Activated CD4-positive, alpha-beta T cell treated with anti-CD3 and anti-CD28 coated beads for 4 hours (primary cell): ENCODE results near the gene GAR1.
"Not testable (repeated sequence)": the region's sequence is repeated elsewhere in the genome, so short reads cannot be mapped to it uniquely, and the experiment has no call there.

Experiments
- DNase-seq, 2 donors: peaks; one replicate each; pipeline ENCODE4 v3.0.0-alpha.2; 2020

GAR1 gene

DNA sequence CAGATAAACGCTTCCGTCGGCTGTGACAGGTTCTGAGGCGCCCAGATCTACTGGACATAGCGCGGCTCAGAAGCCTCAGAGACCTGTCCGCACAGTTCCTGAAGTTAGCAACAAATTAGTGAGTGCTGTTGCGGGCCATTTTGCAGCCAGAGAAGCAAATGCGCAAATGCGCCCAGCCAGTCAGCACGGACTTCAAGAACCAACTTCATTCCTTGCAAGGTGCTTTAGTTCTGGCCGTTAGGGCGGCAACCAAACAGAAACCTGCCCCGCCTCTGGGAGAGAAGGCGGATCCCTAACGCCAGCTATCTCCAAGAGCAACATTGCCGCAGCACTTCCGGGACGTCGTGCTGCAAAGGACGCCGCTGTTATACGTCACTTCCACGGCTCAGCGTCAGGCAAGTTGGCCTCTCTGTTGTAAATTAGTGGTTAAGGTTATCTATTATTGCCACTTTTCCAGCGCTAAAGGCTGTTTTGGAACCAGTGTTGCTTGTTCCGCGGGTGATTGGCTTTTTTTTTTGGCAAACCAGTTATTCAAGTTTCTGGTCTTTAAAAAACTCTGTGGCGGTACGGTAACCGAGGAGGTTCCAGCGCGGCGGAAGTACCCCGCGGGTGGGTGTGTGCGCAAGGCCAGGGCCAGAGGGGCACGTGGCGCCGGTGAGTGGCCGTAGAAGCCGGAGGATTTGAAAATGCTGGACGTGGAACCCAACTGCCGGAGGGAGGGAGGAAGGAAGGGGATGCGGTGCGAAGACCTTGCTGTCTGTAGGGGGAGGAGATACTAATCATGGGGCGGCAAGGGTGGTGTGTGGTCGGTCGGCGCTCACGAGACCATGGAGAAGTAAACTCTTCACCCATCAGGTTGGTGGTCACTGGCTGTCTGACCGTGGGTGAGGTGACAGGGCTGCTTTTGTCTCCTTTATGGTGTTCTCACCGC is at the start of gene GAR1:
TSS of gene GAR1 (plus strand) at position 612 of the 931 bp plus-strand sequence. CDS start 403 bp downstream, outside the sequence.
- DNase-seq = peak; percentile 84 to 85

DNA sequence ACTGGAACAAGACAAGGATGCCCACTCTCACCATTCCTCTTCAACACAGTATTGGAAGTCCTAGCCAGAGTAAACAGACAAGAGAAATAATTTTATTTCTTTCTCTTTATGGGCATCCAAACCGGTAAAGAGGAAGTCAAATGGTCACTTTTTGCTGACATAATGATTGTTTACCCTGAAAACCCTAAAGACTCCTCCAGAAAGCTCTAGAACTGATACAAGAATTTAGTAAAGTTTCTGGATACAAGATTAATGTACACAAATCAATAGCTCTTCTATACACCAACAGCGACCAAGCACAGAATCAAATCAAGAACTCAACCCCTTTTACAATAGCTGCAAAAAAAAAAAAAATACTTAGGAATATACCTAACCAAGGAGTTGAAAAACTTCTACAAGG is 33.5 kb upstream of the GAR1 start:
- DNase-seq = not testable (repeated sequence)

DNA sequence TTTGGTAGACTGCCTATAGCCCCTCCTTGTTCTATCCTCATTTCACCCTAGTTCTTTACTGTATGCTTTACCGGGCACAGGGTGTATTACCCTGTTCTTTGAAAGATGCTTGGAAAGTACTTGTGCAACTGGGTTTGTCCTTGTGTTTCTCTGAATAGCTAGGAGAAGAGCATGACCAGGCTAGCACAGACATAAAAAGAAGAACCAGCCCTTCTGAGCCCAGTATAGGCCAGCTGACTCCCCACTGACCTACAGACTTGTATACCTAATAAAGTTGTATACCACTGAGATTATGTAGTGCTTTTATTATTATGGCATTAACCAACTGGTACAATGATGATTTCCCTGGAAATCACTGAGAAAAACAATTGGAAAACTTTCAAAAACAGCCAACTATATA is 28.7 kb upstream of the GAR1 start:
- no peak for DNase-seq

DNA sequence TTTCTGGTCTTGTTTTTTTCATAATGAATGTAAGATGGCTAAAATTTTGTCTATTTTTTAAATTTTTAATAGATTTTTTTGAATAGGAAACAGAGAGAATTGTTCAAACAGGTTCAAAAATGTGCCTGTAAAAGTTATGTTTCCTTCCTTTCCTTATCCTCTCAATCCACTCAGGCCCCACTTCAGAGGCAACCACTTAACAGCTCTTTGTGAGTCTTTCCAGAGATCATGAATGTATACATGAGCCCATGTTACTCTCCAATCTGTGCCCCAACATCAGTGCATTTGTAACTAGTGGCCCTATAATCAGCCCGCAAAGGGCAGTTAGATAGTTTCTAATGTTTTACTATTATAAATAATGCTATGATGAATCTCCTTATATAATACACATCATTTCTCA is 27.8 kb upstream of the GAR1 start:
- no peak for DNase-seq

DNA sequence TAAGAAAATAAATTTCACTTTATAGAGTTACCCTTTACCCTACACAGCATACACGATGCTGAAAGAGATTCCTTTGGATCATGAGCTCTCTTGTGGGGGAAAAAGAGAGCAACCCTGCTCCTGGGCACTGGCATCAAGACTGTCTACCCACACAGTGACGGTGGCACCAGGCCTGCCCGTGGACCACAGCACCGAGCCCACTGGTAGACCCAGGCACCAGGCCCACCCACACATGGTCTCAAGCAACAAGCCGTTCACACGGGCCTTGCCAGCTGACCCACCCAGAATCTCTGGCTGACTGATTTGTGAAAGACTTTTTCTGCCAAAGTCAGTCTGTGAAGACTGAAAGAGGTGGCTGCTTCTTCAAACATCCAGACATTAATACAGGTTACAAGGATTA is 20.5 kb upstream of the GAR1 start:
- no peak for DNase-seq

DNA sequence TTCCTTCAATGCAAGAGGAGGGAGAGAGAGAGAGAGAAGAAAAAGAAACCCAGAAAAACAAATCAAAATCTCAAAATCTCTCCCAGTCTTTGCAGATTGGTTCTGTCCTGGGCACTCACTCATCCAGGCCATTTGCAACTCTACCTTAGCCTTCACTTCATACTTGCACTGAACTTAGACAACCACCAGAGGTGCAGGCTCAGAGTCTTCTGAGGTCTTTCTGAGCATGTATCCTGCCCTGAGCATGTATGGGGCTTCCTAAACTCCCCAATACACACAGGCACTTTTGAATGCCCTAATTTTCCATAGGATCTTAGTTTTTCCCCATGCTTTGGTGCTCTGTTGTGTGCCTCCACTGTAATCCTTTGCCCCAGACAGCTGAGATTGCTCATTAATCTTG is 16.7 kb upstream of the GAR1 start:
- DNase-seq = no peak

DNA sequence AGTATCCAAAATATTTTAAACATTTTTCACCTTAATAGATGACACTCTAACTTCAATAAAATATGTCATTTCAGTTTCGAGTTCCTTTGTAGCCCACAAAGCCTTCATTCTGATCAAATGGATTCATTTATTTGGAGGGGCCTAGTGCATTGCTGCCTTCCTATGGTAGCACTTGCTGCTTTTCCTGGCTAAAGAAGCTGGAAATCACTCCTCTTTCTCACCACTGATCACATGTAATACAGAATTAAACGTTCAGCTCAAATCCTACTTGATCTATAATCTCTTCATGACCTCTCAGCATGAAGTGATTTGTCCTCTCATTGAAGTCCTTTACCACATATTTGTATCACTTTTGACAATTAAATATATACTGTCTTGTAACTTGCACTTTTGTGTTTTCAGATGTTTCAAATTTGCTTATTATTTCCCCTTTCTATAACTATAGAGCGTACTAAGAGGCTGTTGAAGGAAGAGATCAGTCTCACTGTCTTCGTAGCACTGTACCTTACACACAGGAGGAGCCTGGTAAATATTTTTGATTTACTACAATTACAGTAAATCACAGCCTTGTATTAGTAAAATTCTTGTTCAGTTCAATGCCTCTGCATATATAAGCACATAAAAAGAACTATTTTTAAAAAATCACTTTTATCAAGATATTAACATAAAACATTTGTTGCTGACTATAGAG is 14.3 kb upstream of the GAR1 start:
- no peak for DNase-seq

DNA sequence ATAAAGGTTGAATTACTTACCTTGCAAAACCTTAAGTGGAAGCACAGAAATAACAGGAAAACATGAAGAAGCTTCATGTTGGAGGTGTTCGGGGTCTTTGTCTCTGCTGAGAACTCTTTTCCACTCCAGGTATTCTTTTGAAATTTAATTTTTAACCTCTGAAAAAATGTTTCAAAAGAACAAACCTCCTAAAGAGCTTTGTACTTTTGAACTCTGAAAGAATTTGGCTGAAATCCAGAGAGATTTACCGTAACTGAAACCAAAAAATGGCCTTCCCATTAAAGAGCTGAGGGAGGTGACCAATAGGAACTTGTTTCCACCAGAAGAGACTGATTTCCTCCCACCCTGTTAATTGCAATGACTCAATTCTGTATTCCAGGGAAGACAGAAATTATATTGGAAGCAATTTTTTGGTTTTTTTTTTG is 13.7 kb upstream of the GAR1 start, which contains the start of gene CFI:
TSS of gene CFI (minus strand) at position 105 of the 425 bp plus-strand sequence. CDS start at position 77, 28 bp downstream.
- no peak for DNase-seq

DNA sequence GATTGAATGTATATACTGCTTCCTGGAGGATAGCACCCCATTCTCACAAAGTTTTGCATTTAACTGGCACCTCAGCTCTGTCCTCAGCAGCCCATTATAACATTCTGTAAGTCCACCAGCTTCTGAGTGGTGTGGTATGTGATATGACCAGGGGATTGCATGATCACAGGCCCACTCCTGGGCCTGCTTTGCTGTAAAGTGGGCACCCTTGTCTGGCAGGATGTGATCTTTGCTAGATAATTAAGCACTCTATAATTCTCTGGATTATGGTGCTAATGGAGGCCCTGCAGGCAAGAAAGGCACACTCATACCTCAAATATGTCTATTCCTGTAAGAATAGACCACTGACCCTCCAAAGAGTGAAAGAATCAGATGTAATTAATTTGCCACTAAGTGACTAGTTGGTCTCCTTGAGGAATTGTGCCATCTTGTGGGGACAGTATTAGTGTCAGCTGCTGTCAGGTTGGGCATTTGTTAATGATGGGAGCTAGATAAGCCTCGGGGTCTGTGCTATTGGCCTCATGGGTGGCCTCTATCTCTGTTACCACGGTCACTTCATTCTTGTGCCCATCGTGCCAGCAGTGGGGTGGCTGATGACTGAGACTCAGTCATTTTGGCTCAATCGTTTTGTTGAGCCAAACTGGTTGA is 11.5 kb upstream of the GAR1 start:
- DNase-seq = no peak

DNA sequence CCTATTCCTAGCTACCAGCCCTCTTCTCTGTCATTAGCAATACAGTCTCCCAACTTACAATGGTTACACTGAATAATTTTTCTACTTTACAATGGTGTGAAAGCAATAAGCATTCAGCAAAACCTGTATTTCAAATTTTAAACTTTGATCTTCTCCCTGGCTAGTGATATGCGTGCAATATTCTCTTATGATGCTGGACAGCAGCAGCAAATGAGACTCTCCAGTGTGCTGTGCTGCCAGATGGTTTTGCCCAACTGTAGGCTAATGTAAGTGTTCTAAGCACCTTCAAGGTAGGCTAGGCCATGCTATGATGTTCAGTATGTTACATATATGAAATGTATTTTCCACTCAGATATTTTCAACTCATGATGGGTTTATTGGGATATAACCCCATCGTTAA is 5.9 kb upstream of the GAR1 start:
- DNase-seq = no peak

DNA sequence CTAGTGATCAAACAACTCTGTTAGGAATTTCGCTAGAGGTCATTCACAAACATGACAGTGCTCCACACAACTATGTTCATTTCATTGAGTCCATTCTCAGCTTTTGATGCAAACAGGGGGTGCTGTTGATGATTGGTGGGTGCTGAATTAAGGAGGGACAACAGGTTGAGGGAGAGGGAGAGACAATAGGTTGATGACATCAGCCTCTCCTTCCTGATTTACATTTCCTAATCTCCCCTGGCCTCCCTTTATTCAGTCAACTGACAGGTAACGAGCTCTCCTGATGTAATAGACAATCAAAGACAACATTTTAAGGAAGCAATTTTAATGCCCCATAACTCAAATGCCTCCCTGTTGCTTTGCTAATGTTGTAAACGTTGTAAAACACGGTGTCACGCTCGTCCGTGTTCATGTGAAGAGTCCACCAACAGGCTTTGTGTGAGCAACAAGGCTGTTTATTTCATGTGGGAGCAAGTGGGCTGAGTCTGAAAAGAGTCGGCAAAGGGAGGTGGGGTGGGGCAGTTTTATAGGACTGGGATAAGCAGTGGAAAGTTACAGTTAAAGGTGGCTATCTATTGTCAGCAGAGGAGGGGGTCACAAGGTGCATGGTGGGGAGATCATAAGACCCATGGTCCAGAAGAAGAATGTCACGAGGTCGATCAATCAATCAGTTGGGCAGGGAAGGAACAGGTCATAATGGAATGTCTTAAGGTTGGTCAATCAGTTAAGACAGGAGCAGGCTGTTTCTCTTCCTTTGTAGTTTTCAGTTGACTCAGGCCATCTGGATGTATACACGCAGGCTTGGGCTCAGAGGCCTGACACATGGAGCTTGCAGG is 4.8 kb upstream of the GAR1 start:
- no peak for DNase-seq

DNA sequence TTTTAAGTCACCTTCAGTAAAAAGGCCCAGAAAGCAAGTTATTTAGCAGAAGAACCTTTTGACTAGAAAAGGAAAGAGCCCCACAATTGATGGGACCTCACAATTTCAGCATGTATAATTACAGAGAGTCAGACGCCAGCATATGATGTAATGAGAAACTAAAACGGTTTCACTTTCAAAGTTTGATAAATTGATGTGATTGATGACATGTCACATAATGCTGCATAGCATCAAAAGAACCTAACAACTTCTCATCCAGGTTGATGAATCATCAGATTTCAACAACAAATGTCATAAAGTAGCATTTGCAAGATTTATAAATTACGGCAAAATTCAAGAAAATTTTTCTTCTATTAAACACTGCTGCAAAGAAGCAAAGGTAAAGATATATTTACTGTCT is 3.9 kb upstream of the GAR1 start:
- DNase-seq = no peak

DNA sequence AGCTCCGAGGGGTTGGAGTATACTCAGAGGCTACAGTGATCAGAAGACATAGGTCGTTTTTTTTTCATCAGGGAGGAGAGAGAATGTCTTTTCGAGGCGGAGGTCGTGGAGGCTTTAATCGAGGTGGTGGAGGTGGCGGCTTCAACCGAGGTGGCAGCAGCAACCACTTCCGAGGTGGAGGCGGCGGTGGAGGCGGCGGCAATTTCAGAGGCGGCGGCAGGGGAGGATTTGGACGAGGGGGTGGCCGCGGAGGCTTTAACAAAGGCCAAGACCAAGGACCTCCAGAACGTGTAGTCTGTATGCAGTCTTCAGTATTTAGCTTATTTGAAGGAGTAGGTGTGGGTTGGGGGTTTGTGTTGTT is 500 bp downstream of the GAR1 start:
- peak; percentile 53 to 54 for DNase-seq

DNA sequence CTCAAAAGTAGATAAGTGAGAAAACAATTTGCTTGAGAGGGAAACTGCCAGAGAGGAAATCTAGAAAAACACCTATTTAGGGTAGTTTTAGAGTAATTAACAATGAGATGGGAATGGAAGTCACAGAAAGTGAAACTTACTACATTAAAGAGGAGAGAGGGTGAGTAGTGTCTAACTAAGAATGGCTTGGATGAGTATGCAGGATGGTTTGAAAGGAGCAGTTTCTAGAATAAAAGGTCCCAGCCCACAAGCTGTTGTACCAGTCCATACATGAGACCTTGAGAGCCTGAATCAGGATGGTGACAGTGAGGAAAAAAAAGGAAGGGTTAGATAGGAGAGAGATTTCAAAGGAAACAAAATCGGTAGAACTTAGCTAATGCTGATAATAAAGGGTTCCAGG is 1.3 kb downstream of the GAR1 start:
- DNase-seq = no peak

DNA sequence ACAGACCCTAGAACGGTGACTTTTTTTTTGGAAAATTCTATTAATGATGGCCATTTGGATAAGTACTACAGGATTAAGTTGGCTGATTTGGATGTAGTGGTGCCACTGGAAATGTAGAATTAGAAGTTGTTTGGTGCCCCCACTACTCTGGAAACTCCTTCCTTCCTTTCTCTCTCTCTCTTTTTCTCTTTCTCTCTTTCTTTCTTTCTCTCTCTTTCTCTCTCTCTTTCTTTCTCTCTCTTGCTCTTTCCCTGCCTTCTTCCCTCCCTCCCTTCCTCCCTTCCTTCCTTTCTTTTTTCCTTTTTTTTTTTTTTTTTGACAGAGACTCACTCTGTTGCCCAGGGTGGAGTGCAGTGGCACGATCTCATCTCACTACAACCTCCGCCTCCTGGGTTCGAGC is 2.7 kb downstream of the GAR1 start:
- DNase-seq = no peak

DNA sequence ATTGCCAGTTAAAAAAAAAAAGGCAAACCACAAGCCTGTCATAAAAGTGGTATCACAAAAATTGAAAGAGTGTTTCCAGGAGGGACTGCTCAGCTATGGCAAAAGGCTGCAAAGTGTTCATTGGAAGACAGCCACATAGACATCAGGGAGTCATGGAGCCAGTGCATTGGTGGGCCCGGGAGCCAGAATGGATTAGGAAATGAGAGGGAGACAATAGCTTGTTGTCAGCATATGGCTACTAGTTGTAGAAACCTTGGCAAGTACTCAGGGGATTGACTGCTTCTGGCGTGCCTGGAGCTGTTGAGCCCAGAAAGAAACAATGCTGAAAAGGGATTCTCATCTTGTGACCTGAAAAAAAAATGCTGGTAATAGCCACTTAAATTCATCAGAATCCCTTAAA is 5.0 kb downstream of the GAR1 start:
- DNase-seq = no peak

DNA sequence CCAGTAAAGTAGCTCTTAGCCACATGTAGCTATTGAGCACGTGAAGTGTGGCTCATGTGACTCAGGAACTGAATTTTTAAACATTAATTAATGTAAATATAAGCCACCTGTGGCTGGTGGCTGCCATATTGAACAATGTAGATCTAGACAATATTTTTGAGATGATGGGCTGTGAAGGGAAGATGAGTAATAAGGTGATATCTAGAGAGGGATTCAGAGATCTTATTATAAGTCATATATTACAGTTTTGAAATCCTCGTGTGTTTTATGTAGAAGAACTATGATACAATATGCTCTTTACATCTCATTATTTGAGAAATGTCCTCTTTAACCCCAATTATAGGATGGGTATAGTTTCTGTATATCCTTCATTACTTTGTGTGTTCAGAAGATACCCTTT is 5.6 kb downstream of the GAR1 start:
- DNase-seq = no peak

DNA sequence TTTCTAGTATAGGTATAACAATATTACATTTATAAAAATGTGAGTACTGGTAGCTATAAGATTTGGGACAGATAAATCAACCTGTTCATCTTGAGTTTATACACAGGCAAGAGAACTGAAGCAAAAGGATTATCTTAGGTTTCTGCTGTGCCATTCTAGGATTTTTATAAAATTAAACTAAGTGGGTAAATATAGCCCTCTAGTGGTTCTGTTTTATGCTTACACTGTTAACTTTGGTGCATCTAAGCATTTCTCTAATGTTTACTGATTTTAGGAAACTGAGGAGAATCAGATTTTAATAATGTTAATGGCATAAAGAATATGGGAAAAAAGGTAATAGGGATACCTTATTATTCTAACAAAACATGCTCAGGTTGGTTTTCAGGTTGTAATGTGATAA is 11.2 kb downstream of the GAR1 start:
- no peak for DNase-seq

DNA sequence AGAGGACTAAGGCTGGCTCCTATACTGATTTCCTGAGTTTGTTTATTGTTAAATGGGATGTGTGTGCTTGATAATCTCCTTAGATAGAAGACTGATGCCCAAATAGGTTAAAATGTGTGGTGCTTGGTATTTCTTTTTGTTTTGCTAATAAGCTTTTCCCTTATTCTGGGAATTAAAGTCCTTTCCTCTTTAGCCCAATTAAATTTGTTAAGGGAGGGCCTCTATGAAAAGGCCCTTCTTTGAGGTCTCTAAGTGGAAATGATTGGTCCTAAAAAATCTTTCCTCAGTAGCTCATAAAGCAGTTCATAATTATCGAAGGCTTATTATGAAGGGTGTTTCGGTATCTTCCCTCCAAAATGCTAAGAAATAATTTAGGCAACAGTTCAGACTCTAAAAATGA is 12.1 kb downstream of the GAR1 start, which contains the start of gene RRH:
TSS of gene RRH (plus strand) at position 301 of the 400 bp plus-strand sequence. CDS start at position 357, 56 bp downstream.
- no peak for DNase-seq

DNA sequence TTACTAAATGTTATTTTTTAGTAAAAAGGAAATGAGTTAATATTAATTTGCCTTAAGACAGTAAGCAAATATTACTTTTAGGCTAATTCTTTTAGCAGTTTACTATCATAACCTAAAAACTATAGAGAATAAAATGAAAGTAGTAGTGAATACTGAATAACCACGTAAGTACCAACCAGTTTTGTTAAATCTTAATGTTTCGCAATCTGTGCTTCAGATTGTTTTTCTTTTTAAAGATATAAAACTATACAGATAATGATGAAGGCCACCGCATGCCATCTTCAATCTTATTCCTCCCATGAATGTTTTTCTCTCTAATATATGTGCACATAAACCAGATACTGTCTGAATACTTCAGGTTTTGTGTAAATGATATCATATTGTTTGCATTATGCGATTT is 18.2 kb downstream of the GAR1 start:
- no peak for DNase-seq

DNA sequence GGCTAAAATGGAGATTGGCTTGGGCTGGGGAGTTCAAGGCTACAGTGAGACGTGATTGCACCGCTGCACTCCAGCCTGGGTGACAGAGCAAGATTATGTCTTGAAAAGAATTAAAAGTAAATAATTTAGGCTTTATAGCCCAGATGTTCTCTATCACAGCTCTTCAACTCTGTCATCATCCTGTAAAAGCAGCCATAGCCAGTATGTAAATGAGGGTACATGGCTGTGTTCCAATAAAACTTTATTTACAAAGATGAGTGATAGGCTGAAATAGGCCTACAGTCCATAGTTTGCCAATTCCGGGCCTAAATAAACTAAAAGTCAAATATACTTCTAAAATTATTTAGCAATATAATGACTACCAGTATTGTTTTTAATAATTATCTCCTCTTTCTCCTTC is 21.4 kb downstream of the GAR1 start:
- no peak for DNase-seq

DNA sequence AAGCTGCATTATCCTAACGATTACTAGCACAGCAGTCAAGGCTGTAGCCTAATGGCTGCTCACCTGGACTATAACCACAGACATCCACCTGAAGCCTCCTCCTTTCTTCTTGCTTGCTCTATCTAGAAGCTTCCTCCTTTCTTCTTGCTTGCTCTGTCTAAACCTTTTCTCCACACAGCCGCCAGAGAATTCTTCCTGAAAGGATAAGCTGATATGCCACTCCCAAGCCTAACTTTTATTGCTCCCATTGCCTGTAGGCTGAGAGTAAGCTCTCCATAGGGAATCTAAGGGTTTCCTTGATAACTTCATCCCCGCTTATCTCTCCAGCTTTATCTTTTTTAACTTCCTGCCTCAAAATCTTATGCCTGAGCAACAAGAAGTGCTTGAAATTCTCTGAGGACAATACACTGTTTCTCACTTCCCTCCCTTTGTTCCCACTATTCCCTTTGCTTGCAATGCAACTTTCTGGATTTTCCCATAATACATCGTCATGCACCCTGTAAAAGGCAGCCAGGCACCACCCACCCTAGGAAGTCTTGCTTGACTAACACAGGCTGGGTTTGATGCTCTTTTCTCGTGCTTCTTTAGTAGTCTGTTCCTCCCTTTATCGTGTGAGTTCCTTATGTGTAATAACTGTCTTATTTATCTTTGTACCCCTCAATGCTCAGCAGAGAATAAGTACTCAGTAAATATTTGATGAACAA is 31.0 kb downstream of the GAR1 start:
- no peak for DNase-seq
